GM03348 (cell line): ENCODE results near the gene SEPTIN3.

Source experiments
- DNase-seq: peaks from one replicate; pipeline ENCODE4 v3.0.0; 2012; ENCODE audit warnings: low spot score

The SEPTIN3 gene

GRCh38 chr22:41976070-41976901 is 7.0 kb downstream of the SEPTIN3 start:
- peak; percentile 61 for DNase-seq

- peak; percentile 23 for DNase-seq
Measured at GRCh38 chr22:41976961-41977566, 7.8 kb downstream of the SEPTIN3 start.

GRCh38 chr22:41978732-41979131 is 9.5 kb downstream of the SEPTIN3 start:
- DNase-seq = no peak

GRCh38 chr22:41979423-41980250 is 10.4 kb downstream of the SEPTIN3 start:
- no peak for DNase-seq

- no peak for DNase-seq
Measured at GRCh38 chr22:41982865-41983264, 13.6 kb downstream of the SEPTIN3 start.

- DNase-seq = peak; percentile 57
Measured at GRCh38 chr22:41983513-41984405, 14.5 kb downstream of the SEPTIN3 start.

GRCh38 chr22:41987276-41987675 is 18.0 kb downstream of the SEPTIN3 start:
- no peak for DNase-seq

- no peak for DNase-seq
Measured at GRCh38 chr22:41989246-41989645, 20.0 kb downstream of the SEPTIN3 start.

GRCh38 chr22:41991111-41991510 is 21.9 kb downstream of the SEPTIN3 start:
- DNase-seq = no peak

- no peak for DNase-seq
Measured at GRCh38 chr22:41992496-41992895, 23.3 kb downstream of the SEPTIN3 start.

- no peak for DNase-seq
Measured at GRCh38 chr22:41995211-41995610, 26.0 kb downstream of the SEPTIN3 start.

GRCh38 chr22:41996826-41997225 is 27.6 kb downstream of the SEPTIN3 start:
- no peak for DNase-seq

GRCh38 chr22:41998361-41999261 is 29.4 kb downstream of the SEPTIN3 start, which contains the start of gene WBP2NL:
TSS of gene WBP2NL (plus strand) at chr22:41998788. CDS start at chr22:41998819, 31 bp downstream.
- DNase-seq = no peak

- no peak for DNase-seq
Measured at GRCh38 chr22:42000466-42000865, 31.2 kb downstream of the SEPTIN3 start.

GRCh38 chr22:42001121-42001520 is 31.9 kb downstream of the SEPTIN3 start:
- DNase-seq = no peak

- DNase-seq = no peak
Measured at GRCh38 chr22:42001706-42002105, 32.5 kb downstream of the SEPTIN3 start.

- no peak for DNase-seq
Measured at GRCh38 chr22:42007922-42008321, 38.7 kb downstream of the SEPTIN3 start.

- DNase-seq = no peak
Measured at GRCh38 chr22:42010778-42011177, 41.5 kb downstream of the SEPTIN3 start.

GRCh38 chr22:42013385-42013784 is 44.1 kb downstream of the SEPTIN3 start:
- no peak for DNase-seq

- no peak for DNase-seq
Measured at GRCh38 chr22:42016111-42016510, 46.9 kb downstream of the SEPTIN3 start.
